Prostate gland (tissue), 2 donors: ENCODE data around the gene SPINT3.
"Not testable (repeated sequence)": the region's sequence is repeated elsewhere in the genome, so short reads cannot be mapped to it uniquely, and the experiment has no call there.

Experiments
- CTCF ChIP-seq, 4 experiments: fragments of 200-600 bp in 2 of 4; fragments of 450-650 bp in 2 of 4; sonication (generic) in 2 of 4; IDR thresholded peaks; 1 replicate in 3 of 4; 2 replicates in 1 of 4; pipeline ENCODE4 v1.5.1; 2016 to 2019; ENCODE audit warnings: antibody characterized with exemption in 4 of 4, mild to moderate bottlenecking in 2 of 4, moderate library complexity in 2 of 4
- POLR2A ChIP-seq: fragments of 450-650 bp; IDR thresholded peaks from one replicate; pipeline ENCODE4 v1.6.1; 2016; ENCODE audit warnings: antibody characterized with exemption, mild to moderate bottlenecking
- POLR2AphosphoS5 ChIP-seq: sonication (generic); formaldehyde crosslinking; IDR thresholded peaks from one replicate; pipeline ENCODE4 v1.6.1; 2017; ENCODE audit warnings: antibody characterized with exemption

- TF ChIP-seq CTCF (IDR thresholded peaks at IDR 0.05); POLR2AphosphoS5; POLR2A: not testable (repeated sequence)
These were observed 37.8 kb downstream of the SPINT3 start for GRCh38 chr20:45477530-45478148.
